NCI-H446 (cell line): ENCODE measurements around the gene DBH.

Experiments used
- DNase-seq, 2 experiments: peaks; one replicate each; lab custom pipeline; 2025; lab: John Stamatoyannopoulos, UW

Gene DBH

GRCh38 chr9:133604214-133604613, 31.9 kb upstream of the DBH start:
- no peak for DNase-seq

DNA sequence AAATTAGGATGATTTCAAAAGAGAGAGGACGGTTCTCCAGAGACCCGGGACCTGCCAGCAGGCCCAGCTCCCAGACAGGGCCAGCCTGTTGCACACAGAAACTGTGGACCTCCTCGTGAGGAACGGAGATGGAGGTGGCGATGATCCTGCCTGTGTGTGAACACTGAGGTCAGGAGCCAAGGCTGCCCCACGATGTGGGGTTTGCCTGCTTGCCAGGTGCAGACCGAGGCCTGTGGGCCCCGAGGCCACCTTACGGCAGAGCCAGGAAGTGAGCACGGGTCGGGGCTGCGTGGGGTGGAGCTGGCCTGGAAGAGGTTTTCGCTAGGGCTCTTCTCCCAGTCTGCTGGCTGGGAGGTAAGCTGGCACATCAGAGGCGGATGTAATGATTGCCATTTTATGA, 31.3 kb upstream of the DBH start:
- no peak for DNase-seq

DNA sequence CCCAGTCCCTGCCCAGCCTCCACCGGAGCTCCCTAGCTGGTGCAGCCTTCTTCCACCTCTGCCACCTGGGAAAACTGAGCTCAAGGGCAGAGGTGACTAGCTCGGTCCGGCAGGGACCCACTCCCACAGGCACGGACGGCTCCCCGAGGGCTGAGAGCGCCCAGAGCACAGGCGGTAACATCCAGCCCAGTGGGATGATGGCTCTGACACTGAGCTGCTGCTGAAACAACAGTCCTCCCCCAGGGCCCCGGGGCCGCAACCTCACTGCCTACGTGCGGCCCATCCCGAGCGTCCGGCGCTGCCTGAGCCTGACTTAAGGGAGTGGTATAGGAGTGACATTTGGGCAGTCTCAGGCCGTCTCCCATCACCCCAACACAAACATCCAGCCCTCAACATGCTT, 30.7 kb upstream of the DBH start:
- no peak for DNase-seq

- peak in 1 of 2 experiments; percentile 6 for DNase-seq
Observed at GRCh38 chr9:133605856-133606707, 30.1 kb upstream of the DBH start.

GRCh38 chr9:133606708-133607025, 29.5 kb upstream of the DBH start:
- DNase-seq: no peak

DNA sequence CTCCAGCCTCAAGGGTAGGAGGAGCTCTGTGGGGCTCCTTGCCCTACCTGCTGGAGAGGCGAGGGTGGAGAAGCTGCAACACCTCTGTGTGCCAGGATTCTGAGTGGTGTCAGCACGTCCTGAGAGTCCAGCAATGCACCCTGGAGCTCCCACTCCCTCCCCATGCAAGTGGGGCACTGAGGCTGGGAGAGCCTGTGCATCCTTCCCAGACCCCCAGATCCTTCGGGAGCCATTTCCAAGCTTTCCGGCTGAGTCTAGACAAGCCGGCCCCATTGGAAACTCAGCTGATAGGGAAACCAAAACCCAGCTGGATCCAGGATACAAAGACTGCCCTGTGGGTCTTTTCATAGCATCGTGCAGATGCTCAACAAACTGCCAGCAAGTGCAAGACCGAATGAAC, 28.8 kb upstream of the DBH start:
- no peak for DNase-seq

- DNase-seq: no peak
Observed at GRCh38 chr9:133607976-133608375, 28.2 kb upstream of the DBH start.

DNA sequence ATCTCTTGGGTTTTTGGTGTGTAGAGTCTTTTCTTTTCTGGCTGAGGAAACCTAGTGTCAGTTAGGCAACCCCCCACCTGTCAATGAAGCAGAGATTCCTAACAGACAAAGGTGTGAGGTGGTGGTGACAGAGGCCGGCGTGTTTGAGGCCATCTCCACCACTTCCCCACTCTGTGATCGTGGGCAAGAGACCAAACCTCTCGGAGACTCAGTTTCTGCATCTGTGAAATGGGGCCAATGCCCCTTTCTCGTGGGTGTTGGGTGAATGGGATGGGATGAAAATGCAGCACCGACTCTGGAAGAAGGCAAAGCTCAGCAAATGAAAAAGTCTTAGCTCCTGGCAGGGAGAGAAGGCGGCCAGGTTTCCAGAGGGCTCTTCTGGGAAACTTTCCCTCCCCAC, 27.8 kb upstream of the DBH start:
- DNase-seq: no peak

DNA sequence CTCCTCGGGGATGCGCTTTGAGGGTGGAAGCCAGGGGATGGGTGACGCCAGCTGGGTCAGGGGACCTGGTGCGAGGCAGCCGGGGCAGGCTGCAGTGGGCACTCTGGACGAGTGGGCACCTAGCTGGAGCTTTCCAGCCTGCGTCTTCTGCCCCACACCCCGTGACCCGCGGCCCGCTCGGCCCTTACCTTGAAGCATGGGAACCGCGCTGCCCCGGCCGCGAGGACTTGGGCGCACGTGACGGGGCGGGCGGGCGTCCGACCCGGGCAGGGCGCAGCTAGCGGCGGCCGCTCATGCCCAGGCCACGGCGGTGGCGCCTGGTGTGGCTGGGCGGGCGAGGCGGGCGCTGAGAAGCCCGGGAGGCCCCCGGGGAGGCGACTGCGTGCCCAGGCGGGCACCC, 27.3 kb upstream of the DBH start:
- DNase-seq: no peak

- no peak for DNase-seq
Observed at GRCh38 chr9:133609311-133610098, 26.7 kb upstream of the DBH start, which contains the start of gene FAM163B. Gene FAM163B, minus strand, starts transcription at chr9:133609389. Its CDS starts 29,166 bp downstream, at chr9:133580223.

GRCh38 chr9:133610845-133611244, 25.3 kb upstream of the DBH start:
- no peak for DNase-seq

GRCh38 chr9:133612051-133612450, 24.1 kb upstream of the DBH start:
- no peak for DNase-seq

GRCh38 chr9:133612816-133613215, 23.3 kb upstream of the DBH start:
- no peak for DNase-seq

DNA sequence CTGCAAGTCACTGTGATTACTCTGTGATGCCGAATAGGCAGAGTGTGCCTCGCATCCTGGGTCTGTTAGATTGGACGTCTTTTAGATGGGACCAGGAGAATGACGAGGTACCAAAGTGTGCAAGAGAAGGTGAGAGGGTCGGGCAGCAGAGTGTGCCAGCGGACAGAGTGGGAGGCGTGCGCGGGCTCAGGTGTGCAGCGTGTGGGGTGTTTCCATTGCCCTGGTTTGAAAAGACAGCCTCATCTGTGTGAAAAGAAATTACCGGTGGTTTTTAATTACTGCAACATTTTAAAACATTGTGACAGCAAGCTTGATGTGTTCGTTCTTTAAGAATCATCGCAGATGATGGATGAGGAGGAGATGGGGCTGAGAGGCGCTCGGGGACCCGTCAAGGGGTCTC, 22.7 kb upstream of the DBH start:
- no peak for DNase-seq

- no peak for DNase-seq
Observed at GRCh38 chr9:133614056-133614455, 22.1 kb upstream of the DBH start.

DNA sequence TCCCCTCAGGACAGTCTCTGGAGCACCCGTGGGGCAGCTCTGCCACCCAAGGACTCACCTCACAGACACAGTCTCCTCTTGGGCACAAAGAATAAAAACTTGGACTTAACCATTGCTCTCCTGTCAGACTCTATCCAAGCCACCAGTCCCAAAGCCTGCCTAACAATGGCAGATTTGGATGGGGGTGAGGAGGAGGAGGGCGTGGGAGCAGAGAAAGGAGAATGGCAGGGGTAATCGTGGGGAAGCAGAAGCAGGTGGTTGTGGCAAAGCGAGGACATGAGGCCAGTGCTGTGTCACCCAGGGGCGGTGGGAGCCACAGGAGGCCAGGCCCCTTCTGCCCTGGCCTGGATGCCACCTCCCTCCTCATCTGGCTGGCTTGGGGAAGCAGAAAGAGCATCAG, 21.5 kb upstream of the DBH start:
- DNase-seq: no peak

DNA sequence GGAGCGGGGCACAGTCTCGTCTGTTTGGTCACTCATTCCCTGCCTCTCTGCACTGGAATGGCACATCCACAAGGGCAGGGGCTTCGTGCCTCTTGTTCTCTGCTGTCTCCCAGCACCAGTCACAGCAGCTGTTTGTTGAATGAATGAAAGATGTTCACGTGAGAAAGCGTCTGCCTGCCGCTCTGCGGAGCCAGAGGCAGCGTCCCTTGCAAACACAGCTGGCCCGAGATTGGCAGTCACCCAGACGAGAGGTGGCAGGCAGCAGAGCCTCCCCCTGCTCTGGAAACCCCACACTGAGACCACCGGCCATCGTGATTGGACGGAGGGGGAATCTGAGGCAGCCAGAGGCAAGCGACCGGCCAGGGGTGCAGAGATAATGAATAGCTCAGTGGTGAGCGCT, 21.0 kb upstream of the DBH start:
- no peak for DNase-seq

- DNase-seq: no peak
Observed at GRCh38 chr9:133615606-133616188, 20.5 kb upstream of the DBH start.

GRCh38 chr9:133616643-133617405, 19.3 kb upstream of the DBH start:
- no peak for DNase-seq

DNA sequence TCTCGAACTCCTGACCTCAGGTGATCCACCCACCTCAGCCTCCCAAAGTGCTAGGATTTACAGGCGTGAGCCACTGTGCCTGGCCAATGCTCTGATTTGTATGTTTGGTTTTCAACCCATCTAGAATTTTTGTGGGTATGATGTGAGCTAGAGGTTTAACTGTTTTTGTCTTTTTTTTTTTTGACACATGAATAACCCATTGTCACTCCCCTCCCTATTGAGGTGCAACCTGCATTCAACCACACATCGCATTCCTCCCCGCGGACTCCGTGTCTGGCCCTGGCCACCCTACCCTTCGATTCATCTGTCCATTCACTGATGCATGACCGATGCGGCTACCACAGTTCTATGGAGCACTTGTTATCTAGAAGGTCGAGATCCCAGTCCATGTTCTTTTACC, 17.4 kb upstream of the DBH start:
- DNase-seq: no peak

DNA sequence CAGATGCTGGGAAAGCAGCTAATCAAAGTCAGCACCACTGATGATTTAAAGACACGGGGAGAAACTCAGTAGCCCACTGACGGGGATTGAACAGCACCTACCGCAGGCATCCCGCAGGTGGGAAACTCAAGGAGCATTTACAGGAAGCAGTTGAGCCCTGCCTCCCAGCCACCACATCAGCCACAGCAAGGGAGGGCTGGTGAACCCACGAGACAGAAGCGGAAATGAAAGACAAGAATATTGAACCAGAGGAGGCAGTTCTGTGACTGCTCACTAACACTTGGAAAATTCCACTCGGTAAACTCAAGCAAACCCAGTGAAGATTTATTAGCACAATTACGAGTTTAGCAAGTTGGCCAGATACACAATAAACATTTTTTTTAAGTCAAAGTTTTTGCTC, 16.4 kb upstream of the DBH start:
- DNase-seq: no peak

- no peak for DNase-seq
Observed at GRCh38 chr9:133621725-133622267, 14.4 kb upstream of the DBH start.
